HG03095 (cell line): Measurements from ENCODE around the gene PCDHGA2.
"Not testable (repeated sequence)": the region's sequence is repeated elsewhere in the genome, so short reads cannot be mapped to it uniquely, and the experiment has no call there.

Source experiments
- ATAC-seq: cut with Tn5 transposase; IDR thresholded peaks from one replicate; pipeline ENCODE4 v1.9.1; 2021; ENCODE audit warnings: moderate library complexity; ENCODE audit not compliant: unreplicated experiment

PCDHGA2 gene

GRCh38 chr5:141338538-141339306 is at the start of gene PCDHGA2:
Gene PCDHGA2, plus strand, starts transcription at chr5:141338760.
- no peak for ATAC-seq

DNA sequence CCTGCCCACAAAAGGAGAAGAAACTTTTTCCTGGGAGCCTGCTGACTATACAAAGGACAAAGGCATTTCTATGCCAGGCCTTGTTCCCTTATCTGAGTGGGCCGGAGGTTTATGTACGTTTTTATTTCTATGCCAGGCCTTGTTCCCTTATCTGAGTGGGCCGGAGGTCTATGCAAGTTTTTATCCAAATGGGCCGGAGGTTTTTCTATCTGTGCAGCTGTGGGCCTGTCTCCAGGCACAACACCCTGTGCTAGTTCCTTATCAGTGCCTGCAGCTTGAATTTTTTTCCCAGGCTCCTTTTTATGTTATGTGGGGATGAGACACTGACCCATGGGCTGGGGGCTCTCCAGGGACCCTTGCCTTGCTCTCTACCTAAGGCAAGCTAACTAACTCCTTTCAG is 40.2 kb upstream of the PCDHGA2 start:
- no peak for ATAC-seq

- ATAC-seq: no peak
Observed at GRCh38 chr5:141303756-141304155, 34.8 kb upstream of the PCDHGA2 start, which contains the start of gene SLC25A2. Gene SLC25A2, minus strand, starts transcription at chr5:141304049. Its CDS starts 184 bp downstream, at chr5:141303865.

GRCh38 chr5:141306630-141307029 is 31.9 kb upstream of the PCDHGA2 start:
- ATAC-seq: no peak

DNA sequence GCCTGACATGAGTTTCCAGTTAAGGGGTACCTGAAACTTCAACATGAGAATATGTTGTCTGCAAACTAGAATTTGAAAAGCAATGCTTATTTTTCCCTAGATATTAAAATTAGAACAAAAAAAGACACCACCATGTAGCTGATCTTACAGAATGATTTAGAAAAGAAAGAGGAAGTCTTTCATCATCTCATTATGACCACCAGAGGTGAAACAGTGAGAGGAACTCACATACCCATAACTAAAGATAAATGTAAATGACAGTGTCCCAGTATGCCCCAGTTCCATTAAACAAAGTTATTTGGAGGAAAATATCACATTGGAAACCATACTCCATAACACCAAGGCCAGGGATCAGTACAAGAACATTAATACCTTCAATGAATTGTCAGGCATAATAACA is 24.8 kb upstream of the PCDHGA2 start:
- no peak for ATAC-seq

DNA sequence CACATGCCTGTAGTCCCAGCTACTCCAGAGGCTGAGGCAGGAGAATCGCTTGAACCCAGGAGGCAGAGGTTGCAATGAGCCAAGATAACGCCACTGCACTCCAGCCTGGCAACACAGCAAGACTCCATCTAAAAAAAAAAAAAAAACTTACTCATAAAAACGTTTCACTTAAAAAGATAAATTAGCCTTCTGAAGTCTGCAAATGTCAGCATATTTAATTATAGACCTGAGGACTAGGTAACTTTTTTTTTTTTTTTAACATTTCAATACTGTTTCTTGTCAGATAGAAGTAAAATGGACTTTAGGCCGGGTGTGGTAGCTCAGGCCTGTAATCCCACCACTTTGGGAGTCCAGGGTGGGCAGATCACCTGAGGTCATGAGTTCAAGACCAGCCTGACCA is 21.6 kb upstream of the PCDHGA2 start:
- ATAC-seq: not testable (repeated sequence)

DNA sequence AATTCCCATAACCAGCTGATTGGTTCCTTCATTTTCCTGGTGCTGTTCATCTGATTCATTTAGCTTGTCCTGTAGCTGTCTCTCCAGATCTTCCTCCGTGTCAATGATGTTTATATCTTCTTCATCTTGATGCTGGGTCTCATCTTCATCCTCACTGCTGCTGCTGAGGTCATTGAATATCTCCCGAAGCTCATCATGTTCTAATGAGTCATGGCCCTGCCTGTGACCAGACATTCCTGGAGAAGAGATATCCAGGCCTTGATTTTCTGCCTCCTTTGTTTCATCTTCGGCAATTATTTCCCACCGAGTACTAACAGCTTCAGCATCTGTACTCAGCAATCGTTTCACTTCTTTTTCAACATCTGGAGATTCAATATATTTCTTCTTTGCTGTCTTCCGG is 19.4 kb upstream of the PCDHGA2 start:
- no peak for ATAC-seq

DNA sequence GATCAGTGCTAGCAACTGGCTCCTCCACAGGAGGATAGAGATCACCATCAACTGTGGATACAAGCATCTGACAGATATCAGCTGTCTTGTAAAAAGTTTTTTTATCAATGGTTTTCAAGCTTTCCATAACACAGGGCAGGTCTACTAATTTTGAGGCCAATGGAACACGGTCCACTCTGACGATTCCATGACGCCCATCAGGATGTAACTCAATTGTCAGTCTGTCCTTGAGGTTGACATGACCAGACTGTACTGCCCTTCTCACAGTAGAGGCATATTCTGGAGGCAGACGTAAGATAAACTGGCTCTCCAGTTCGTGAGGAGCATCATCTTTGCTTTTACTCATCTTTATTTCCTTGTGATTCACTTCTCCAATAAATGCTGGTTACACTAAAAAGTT is 18.9 kb upstream of the PCDHGA2 start:
- no peak for ATAC-seq

- ATAC-seq: peak; percentile 89
Observed at GRCh38 chr5:141320225-141321169, 18.1 kb upstream of the PCDHGA2 start, which contains the start of gene TAF7. Gene TAF7, minus strand, starts transcription at chr5:141320784. Its CDS starts 740 bp downstream, at chr5:141320044.

DNA sequence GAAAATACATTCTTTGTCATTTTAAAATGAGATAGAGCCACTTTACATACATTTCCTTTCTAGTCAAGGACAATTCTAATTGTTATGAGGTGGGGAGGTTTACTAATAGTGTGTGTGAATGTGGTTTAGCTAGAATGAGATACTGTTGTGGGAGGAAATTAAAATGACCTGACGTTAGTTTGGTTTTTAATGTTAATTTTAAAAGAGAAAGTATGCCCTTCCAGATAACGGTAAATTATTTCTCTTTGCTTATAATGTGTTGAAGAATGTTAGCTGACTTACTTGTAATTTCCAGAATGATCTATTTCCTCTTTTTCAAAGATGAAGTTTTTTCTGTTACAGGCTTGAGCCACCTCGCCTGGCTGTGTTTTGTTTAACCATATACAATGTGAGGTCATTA is 16.3 kb upstream of the PCDHGA2 start:
- ATAC-seq: no peak

DNA sequence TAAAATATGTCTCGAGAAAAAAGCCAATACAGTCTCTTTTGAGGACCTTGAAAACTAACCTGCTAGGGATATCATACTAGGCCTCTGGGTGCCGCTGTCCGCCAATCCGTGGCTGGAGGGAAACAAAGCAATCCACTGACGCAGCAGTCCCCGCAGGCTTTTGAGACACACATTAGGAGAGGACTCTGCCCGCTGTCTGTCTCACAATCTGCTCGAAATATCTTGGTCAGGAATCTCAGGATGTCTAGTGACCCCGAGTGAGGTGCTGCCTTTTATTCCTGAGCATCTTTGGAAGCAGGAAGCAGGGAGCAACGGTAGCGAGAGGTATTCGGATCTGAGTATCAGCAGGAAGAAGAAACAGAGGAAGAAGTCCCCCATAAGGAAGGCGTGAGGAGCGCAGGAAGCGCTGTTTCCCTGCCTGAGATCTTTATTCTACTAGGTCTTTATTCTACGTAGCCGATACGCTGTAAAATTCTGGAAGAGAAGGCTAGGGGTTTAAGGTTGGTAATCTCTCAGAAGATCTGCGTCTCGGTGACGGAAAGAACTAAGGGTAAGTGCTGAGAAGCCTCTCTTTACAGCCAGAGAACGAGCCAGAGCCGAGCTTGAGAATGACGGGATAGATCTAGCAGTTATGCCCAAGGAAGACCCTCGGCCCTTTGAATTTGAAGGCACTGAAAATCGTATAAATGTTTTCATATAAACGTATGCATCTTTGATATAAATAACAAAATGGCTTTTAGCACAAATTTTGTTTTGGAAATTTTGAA is 12.3 kb upstream of the PCDHGA2 start:
- ATAC-seq: peak; percentile 81

GRCh38 chr5:141328231-141328630 is 10.3 kb upstream of the PCDHGA2 start:
- no peak for ATAC-seq

- ATAC-seq: peak; percentile 41
Observed at GRCh38 chr5:141330299-141331080, 8.1 kb upstream of the PCDHGA2 start, which contains the start of gene PCDHGA1. Gene PCDHGA1, plus strand, starts transcription at chr5:141330514.

DNA sequence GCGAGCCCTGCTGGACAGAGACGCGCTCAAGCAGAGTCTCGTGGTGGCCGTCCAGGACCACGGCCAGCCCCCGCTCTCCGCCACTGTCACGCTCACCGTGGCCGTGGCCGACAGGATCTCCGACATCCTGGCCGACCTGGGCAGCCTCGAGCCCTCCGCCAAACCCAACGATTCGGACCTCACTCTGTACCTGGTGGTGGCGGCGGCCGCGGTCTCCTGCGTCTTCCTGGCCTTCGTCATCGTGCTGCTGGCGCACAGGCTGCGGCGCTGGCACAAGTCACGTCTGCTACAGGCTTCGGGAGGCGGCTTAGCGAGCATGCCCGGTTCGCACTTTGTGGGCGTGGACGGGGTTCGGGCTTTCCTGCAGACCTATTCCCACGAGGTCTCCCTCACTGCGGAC is 6.0 kb upstream of the PCDHGA2 start:
- not testable (repeated sequence) for ATAC-seq

DNA sequence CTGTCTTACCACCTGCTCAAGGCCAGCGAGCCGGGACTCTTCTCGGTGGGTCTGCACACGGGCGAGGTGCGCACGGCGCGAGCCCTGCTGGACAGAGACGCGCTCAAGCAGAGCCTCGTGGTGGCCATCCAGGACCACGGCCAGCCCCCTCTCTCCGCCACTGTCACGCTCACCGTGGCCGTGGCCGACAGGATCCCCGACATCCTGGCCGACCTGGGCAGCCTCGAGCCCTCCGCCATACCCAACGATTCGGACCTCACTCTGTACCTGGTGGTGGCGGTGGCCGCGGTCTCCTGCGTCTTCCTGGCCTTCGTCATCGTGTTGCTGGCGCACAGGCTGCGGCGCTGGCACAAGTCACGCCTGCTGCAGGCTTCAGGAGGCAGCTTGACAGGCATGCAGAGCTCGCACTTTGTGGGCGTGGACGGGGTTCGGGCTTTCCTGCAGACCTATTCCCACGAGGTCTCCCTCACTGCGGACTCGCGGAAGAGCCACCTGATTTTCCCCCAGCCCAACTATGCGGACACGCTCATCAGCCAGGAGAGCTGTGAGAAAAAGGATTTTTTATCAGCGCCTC is 2.3 kb downstream of the PCDHGA2 start:
- not testable (repeated sequence) for ATAC-seq

DNA sequence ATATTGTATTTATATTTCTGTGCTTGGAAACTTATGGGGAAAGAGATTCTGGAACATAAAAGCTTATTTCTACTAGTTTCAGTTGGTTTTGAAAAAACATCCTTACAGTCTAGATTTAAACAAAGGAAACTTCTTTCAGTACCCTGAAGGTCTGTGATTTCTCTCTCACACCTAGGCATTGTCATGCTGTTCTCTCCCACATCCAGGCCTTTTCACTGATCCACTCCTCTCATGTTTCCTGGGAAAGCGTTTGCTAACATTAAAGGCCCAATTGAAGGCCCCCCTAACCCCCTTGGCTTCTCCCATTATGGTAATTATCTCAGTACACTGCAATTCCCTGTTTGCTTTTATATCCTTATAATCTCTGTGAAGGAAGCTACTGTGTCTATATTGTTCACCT is 4.2 kb downstream of the PCDHGA2 start:
- ATAC-seq: no peak

DNA sequence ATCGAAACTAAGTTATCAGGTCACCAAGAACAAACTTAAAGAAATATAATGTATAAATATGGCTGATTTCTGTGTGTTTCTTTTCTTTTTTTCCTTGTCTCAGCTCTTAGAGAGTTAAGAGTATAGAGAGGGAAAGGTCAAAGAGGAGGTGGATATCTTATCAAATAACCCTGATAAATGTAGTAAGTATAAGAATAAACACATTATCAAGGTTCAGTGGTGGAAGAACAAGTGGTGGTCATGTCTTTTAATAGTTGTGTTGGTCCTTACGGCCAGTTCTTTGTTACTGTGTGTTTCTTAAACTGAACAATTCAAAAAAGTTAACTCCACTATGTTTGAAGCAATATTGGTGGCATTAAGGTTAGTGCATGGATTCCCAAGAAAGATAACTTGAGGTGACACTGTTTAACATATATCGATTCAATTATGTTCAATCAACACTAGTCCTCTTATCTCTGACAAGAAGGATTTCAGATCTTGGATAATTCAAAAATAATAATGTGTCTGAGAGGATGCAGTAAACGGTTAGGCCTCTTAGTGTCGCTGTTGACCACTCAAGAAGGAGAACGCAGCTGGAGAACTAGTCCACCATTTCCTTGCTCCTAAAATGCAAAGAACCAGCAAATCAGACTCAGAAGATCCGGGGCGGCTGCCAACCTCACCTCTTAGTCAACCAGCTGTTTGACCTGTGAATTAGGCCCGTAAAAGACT is 4.8 kb downstream of the PCDHGA2 start, which contains the start of gene PCDHGA3:
TSS of gene PCDHGA3 (plus strand) at position 588 of the 711 bp plus-strand sequence. CDS start 205 bp downstream, outside the sequence.
- ATAC-seq: no peak

DNA sequence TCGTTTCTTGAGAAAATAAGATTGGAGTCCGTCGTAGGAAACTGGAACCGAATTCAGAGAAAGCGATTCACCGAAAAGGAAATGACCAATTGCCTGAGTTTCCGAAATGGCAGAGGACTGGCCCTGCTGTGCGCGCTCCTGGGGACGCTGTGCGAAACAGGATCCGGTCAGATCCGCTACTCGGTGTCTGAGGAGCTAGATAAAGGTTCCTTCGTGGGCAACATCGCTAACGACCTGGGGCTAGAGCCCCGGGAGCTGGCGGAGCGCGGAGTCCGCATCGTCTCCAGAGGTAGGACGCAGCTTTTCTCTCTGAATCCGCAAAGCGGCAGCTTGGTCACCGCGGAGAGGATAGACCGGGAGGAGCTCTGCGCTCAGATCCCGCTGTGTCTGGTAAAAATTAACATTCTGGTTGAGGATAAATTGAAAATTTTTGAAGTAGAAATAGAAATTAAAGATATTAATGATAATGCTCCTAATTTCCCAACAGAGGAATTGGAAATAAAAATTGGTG is 5.4 kb downstream of the PCDHGA2 start:
- no peak for ATAC-seq

- ATAC-seq: no peak
Observed at GRCh38 chr5:141345327-141345726, 6.8 kb downstream of the PCDHGA2 start.
